Upper lobe of left lung (tissue), 4 donors: ENCODE results near the gene SMC6.

Experiments used
- POLR2A ChIP-seq, 4 donors: fragments of 450-650 bp; IDR thresholded peaks; one replicate each; pipeline ENCODE4 v1.5.1; 2016 to 2017; ENCODE audit warnings: antibody characterized with exemption in 4 of 4, mild to moderate bottlenecking in 2 of 4
- POLR2AphosphoS5 ChIP-seq, 2 donors: sonication (generic); formaldehyde crosslinking; IDR thresholded peaks; one replicate each; pipeline ENCODE4 v1.5.1; 2017; ENCODE audit warnings: antibody characterized with exemption in 2 of 2
- TF ChIP-seq, protein P1 (sequence below), 6 experiments: fragments of 450-650 bp in 4 of 6; fragments of 200-600 bp in 2 of 6; sonication (generic) in 2 of 6; IDR thresholded peaks; one replicate each; pipeline ENCODE4 v1.5.1; 2016 to 2019; ENCODE audit warnings: antibody characterized with exemption in 6 of 6

GRCh38 chr2:17793803-17794354 lies 40.3 kb upstream of the SMC6 start:
- TF ChIP-seq, protein P1, sequence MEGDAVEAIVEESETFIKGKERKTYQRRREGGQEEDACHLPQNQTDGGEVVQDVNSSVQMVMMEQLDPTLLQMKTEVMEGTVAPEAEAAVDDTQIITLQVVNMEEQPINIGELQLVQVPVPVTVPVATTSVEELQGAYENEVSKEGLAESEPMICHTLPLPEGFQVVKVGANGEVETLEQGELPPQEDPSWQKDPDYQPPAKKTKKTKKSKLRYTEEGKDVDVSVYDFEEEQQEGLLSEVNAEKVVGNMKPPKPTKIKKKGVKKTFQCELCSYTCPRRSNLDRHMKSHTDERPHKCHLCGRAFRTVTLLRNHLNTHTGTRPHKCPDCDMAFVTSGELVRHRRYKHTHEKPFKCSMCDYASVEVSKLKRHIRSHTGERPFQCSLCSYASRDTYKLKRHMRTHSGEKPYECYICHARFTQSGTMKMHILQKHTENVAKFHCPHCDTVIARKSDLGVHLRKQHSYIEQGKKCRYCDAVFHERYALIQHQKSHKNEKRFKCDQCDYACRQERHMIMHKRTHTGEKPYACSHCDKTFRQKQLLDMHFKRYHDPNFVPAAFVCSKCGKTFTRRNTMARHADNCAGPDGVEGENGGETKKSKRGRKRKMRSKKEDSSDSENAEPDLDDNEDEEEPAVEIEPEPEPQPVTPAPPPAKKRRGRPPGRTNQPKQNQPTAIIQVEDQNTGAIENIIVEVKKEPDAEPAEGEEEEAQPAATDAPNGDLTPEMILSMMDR (IDR thresholded peaks at IDR 0.05): no peak
- TF ChIP-seq POLR2AphosphoS5 (IDR thresholded peaks at IDR 0.05) (no peak), POLR2A (IDR thresholded peaks at IDR 0.05) (no peak)
